IMR-90 (cell line): ENCODE results near the gene PRRG2. TPM values are rescaled to one million over a fixed set of nuclear protein-coding genes. Genes with fewer than 3 reads are reported as not detected.

ENCODE experiments used
- ATAC-seq: fragments of 200-7000 bp; cut with Tn5 transposase; 2 replicates; pipeline ENCODE4 v1.9.1; 2020; ENCODE audit warnings: low read depth, mild to moderate bottlenecking, moderate library complexity
- BruUV-seq: library from RNA; stranded (reverse); fragments of 400-500 nt; replicated peaks from 2 replicates; lab custom pipeline; 2021; lab: Mats Ljungman, UMichigan
- CTCF ChIA-PET: fragments of 300-600 bp; formaldehyde crosslinking; extraction: SDS; loops from one replicate; lab custom pipeline; 2021; ENCODE audit warnings: antibody characterized with exemption; lab: Yijun Ruan, JAX
- POLR2A ChIA-PET: fragments of 300-600 bp; sonication (Branson Sonifier 250); formaldehyde crosslinking; loops from one replicate; lab custom pipeline; 2022; ENCODE audit warnings: antibody characterized with exemption; ENCODE audit not compliant: unreplicated experiment; lab: Charles Lee
- DNase-seq: peaks from one replicate; pipeline ENCODE4 v3.0.0; 2013
- H2AFZ ChIP-seq: replicated peaks from 2 replicates; pipeline ENCODE3; 2013; ENCODE audit warnings: low read length, mild to moderate bottlenecking; ENCODE audit not compliant: poor library complexity
- H2AK5ac ChIP-seq: 2 replicates; pipeline ENCODE4 v1.6.1; 2013; ENCODE audit warnings: low read depth, low read length, inconsistent platforms
- H2AK9ac ChIP-seq: replicated peaks from 2 replicates; pipeline ENCODE3; 2013; ENCODE audit warnings: mild to moderate bottlenecking, low read depth, low read length, moderate library complexity; ENCODE audit not compliant: poor library complexity
- H2BK120ac ChIP-seq: 2 replicates; pipeline ENCODE4 v1.6.1; 2013; ENCODE audit warnings: low read depth, low read length, inconsistent platforms
- H2BK15ac ChIP-seq: 3 replicates; pipeline ENCODE4 v1.6.1; 2013; ENCODE audit warnings: low read depth, low read length, inconsistent platforms
- H2BK20ac ChIP-seq: 2 replicates; pipeline ENCODE4 v1.6.1; 2013; ENCODE audit warnings: low read depth, mild to moderate bottlenecking, inconsistent platforms, low read length, moderate library complexity
- H2BK5ac ChIP-seq: 2 replicates; pipeline ENCODE4 v1.6.1; 2013; ENCODE audit warnings: mild to moderate bottlenecking, low read depth, low read length, inconsistent platforms; ENCODE audit not compliant: poor library complexity, severe bottlenecking
- H3K14ac ChIP-seq: replicated peaks from 2 replicates; pipeline ENCODE4 v1.6.1; 2013; ENCODE audit warnings: low read depth, low read length, inconsistent platforms
- H3K18ac ChIP-seq: 2 replicates; pipeline ENCODE4 v1.6.1; 2013; ENCODE audit warnings: low read depth, low read length, control low read depth
- H3K23ac ChIP-seq: 2 replicates; pipeline ENCODE4 v1.6.1; 2013; ENCODE audit warnings: low read depth, low read length, inconsistent platforms
- H3K27ac ChIP-seq: 2 replicates; pipeline ENCODE4 v1.5.1; 2013; ENCODE audit warnings: mild to moderate bottlenecking, control low read depth, low read length; ENCODE audit not compliant: insufficient read depth
- H3K27me3 ChIP-seq: 2 replicates; pipeline ENCODE4 v1.6.1; 2013; ENCODE audit warnings: low read length; ENCODE audit not compliant: control insufficient read depth, insufficient read depth
- H3K36me3 ChIP-seq: 2 replicates; pipeline ENCODE4 v1.6.1; 2013; ENCODE audit warnings: low read length, mixed read lengths; ENCODE audit not compliant: control insufficient read depth, insufficient read depth
- H3K4ac ChIP-seq: 2 replicates; pipeline ENCODE4 v1.6.1; 2013; ENCODE audit warnings: low read depth, low read length, inconsistent platforms
- H3K4me1 ChIP-seq: 2 replicates; pipeline ENCODE4 v1.6.1; 2013; ENCODE audit warnings: low read length, mixed read lengths; ENCODE audit not compliant: control insufficient read depth, insufficient read depth
- H3K4me2 ChIP-seq: 2 replicates; pipeline ENCODE4 v1.6.1; 2013; ENCODE audit warnings: low read depth, mild to moderate bottlenecking, control low read depth, low read length, moderate library complexity
- H3K4me3 ChIP-seq: 2 replicates; pipeline ENCODE4 v1.5.1; 2013; ENCODE audit warnings: low read depth, mild to moderate bottlenecking, control low read depth, low read length, moderate library complexity; ENCODE audit not compliant: insufficient read depth
- H3K56ac ChIP-seq: 2 replicates; pipeline ENCODE4 v1.6.1; 2013; ENCODE audit warnings: low read length, inconsistent platforms; ENCODE audit not compliant: insufficient read depth; ENCODE audit errors: extremely low read depth
- H3K79me1 ChIP-seq, 2 experiments: 2 replicates each; pipeline ENCODE4 v1.6.1; 2013; ENCODE audit warnings: low read length in 2 of 2, inconsistent platforms in 1 of 2, low read depth in 1 of 2
- H3K9ac ChIP-seq: 2 replicates; pipeline ENCODE4 v1.6.1; 2013; ENCODE audit warnings: low read depth, low read length, control low read depth
- H3K9me1 ChIP-seq: 2 replicates; pipeline ENCODE4 v1.6.1; 2013; ENCODE audit warnings: low read length, inconsistent platforms; ENCODE audit not compliant: insufficient read depth
- H3K9me3 ChIP-seq: 2 replicates; pipeline ENCODE4 v1.6.1; 2013; ENCODE audit warnings: low read length; ENCODE audit not compliant: control insufficient read depth, insufficient read depth
- H4K20me1 ChIP-seq: 2 replicates; pipeline ENCODE4 v1.6.1; 2013; ENCODE audit warnings: low read length, inconsistent platforms; ENCODE audit not compliant: insufficient read depth
- H4K5ac ChIP-seq: 2 replicates; pipeline ENCODE4 v1.6.1; 2013; ENCODE audit warnings: mild to moderate bottlenecking, low read depth, low read length, control low read depth
- H4K8ac ChIP-seq, 2 experiments: 2 replicates each; pipeline ENCODE4 v1.6.1; 2013; ENCODE audit warnings: low read depth in 2 of 2, low read length in 2 of 2, control low read depth in 1 of 2, inconsistent platforms in 1 of 2
- H4K91ac ChIP-seq: 2 replicates; pipeline ENCODE4 v1.6.1; 2013; ENCODE audit warnings: low read depth, low read length, inconsistent platforms; ENCODE audit not compliant: insufficient read depth
- BHLHE40 ChIP-seq: fragments of 150-350 bp; IDR thresholded peaks from 2 replicates; pipeline ENCODE4 v1.6.1; 2016; ENCODE audit warnings: mild to moderate bottlenecking, low read depth, low read length
- CEBPB ChIP-seq: IDR thresholded peaks from 2 replicates; pipeline ENCODE4 v1.6.1; 2012; ENCODE audit warnings: low read depth, low read length, improper control_type of control experiment
- CHD1 ChIP-seq: IDR thresholded peaks from 2 replicates; pipeline ENCODE4 v1.6.1; 2012; ENCODE audit warnings: low read depth, low read length, improper control_type of control experiment
- CTCF ChIP-seq: conservative IDR thresholded peaks from 2 replicates; pipeline ENCODE4 v1.5.1; 2012; ENCODE audit warnings: mild to moderate bottlenecking, low read depth, low read length, improper control_type of control experiment
- ELK1 ChIP-seq: fragments of 150-350 bp; IDR thresholded peaks from 2 replicates; pipeline ENCODE4 v1.6.1; 2016; ENCODE audit warnings: low read depth, mild to moderate bottlenecking, low read length, moderate library complexity, borderline replicate concordance
- FOS ChIP-seq: fragments of 150-350 bp; IDR thresholded peaks from 2 replicates; pipeline ENCODE4 v1.6.1; 2016; ENCODE audit warnings: low read depth, low read length
- MAFK ChIP-seq: IDR thresholded peaks from 2 replicates; pipeline ENCODE4 v1.6.1; 2012; ENCODE audit warnings: low read depth, low read length, improper control_type of control experiment
- MAZ ChIP-seq: IDR thresholded peaks from 2 replicates; pipeline ENCODE4 v1.6.1; 2012; ENCODE audit warnings: low read depth, mild to moderate bottlenecking, low read length, improper control_type of control experiment, moderate library complexity, borderline replicate concordance
- MXI1 ChIP-seq: IDR thresholded peaks from 2 replicates; pipeline ENCODE4 v1.6.1; 2012; ENCODE audit warnings: low read depth, mild to moderate bottlenecking, low read length, moderate library complexity, borderline replicate concordance
- NFE2L2 ChIP-seq: fragments of 150-350 bp; IDR thresholded peaks from 2 replicates; pipeline ENCODE4 v1.6.1; 2016; ENCODE audit warnings: low read depth, mild to moderate bottlenecking, low read length
- POLR2A ChIP-seq: IDR thresholded peaks from 2 replicates; pipeline ENCODE4 v1.6.1; 2012; ENCODE audit warnings: mild to moderate bottlenecking, low read depth, low read length
- RAD21 ChIP-seq: IDR thresholded peaks from 2 replicates; pipeline ENCODE4 v1.6.1; 2012; ENCODE audit warnings: low read length, improper control_type of control experiment
- RCOR1 ChIP-seq: IDR thresholded peaks from 2 replicates; pipeline ENCODE4 v1.6.1; 2012; ENCODE audit warnings: mild to moderate bottlenecking, low read length, improper control_type of control experiment; ENCODE audit not compliant: insufficient replicate concordance
- RFX5 ChIP-seq: IDR thresholded peaks from 2 replicates; pipeline ENCODE4 v1.8.0; 2012; ENCODE audit warnings: low read depth, mild to moderate bottlenecking, low read length, moderate library complexity
- SMC3 ChIP-seq: fragments of 150-350 bp; IDR thresholded peaks from 2 replicates; pipeline ENCODE4 v1.6.1; 2016; ENCODE audit warnings: low read depth, mild to moderate bottlenecking, antibody characterized with exemption, low read length, moderate library complexity
- USF2 ChIP-seq: fragments of 150-350 bp; IDR thresholded peaks from 2 replicates; pipeline ENCODE4 v1.6.1; 2017; ENCODE audit warnings: mild to moderate bottlenecking, antibody characterized with exemption, low read length, low read depth
- WGBS, 2 experiments: methylation state at CpG; one replicate each; pipeline versions ENCODE4 v1.1.5 to v1.1.7; 2013; ENCODE audit warnings: missing lambda C conversion rate in 2 of 2; ENCODE audit not compliant: insufficient read length in 1 of 2; ENCODE audit errors: extremely low coverage in 2 of 2; 5-methylcytosine and 5-hydroxymethylcytosine counted together
- dilution Hi-C: fragments of 300-500 bp; cut with HindIII; formaldehyde crosslinking; loops from one replicate; pipeline ENCODE4 v1.14.3; 2018; ENCODE audit warnings: low sequenced_read_pairs; ENCODE audit not compliant: unreplicated experiment
- in situ Hi-C: fragments of 300-500 bp; cut with MboI; formaldehyde crosslinking; loops from 3 replicates; pipeline ENCODE4 v1.14.3; 2019; ENCODE audit warnings: low sequenced_read_pairs, inconsistent platforms, mixed read lengths
- intact Hi-C: fragments of 100-400 bp; cut with micrococcal nuclease; formaldehyde crosslinking; loops from 2 replicates; pipeline ENCODE4 v1.10.0; 2022
- polyA plus RNA-seq, 3 experiments: library from polyadenylated mRNA; depleted of rRNA; stranded (reverse); fragments of >200 nt; gene quantifications; 2 replicates each; pipeline ENCODE4 v1.2.3, GENCODE V29; 2012; ENCODE audit warnings: low replicate concordance in 1 of 3
- total RNA-seq: library from RNA; depleted of rRNA; stranded (reverse); fragments of >200 nt; gene quantifications from 2 replicates; pipeline ENCODE4 v1.2.3, GENCODE V29; 2012

PRRG2 gene
- total and polyA plus RNA-seq, 2 of the 4 experiments (the other 2 are of a cell fraction) = 0.14 to 0.54 TPM

GRCh38 chr19:49629659-49630058 lies 48.5 kb downstream of the PRRG2 start:
- H2BK15ac ChIP-seq = no peak overlapping the region
- no peak overlapping the region for H3K23ac ChIP-seq
- H2BK5ac ChIP-seq = no peak overlapping the region
- H3K14ac ChIP-seq = no peak overlapping the region
- no peak overlapping the region for H3K9ac ChIP-seq
- ATAC-seq (no peak), DNase-seq (no peak)
- no peaks in the 10 kb centered on the region for H3K27me3 ChIP-seq
- H3K4ac ChIP-seq = no peak overlapping the region
- TF ChIP-seq RFX5 (no peak), MAFK (no peak), CTCF (no peak), FOS (no peak), CHD1 (no peak), SMC3 (no peak), CEBPB (no peak), POLR2A (no peak), MXI1 (no peak), MAZ (no peak), RAD21 (no peak), USF2 (no peak), NFE2L2 (no peak), RCOR1 (no peak), BHLHE40 (no peak), ELK1 (no peak)
- no peak overlapping the region for H3K18ac ChIP-seq
- H4K8ac ChIP-seq = no peak overlapping the region
- no peak overlapping the region for H4K91ac ChIP-seq
- no peak overlapping the region for H3K27ac ChIP-seq
- H2AK5ac ChIP-seq = no peak overlapping the region
- ChIA-PET POLR2A (interaction anchor here (0.7 kb wide), 1 partner anchor 10 kb away, joined by 10 read pairs; no protein-coding TSS in a partner anchor), CTCF (no interaction called here)
- H3K79me1 ChIP-seq = peaks cover 0 to 17% of the 10 kb centered on the region in 2 experiments; a peak in 2 of 4 replicates
- no peaks in the 10 kb centered on the region for H3K9me3 ChIP-seq
- H2AK9ac ChIP-seq = no peak overlapping the region
- H3K4me3 ChIP-seq = no peak overlapping the region
- peaks cover 22% of the 10 kb centered on the region for H3K36me3 ChIP-seq
- 80% methylated on average over 2 of the region's 9 CpGs; no CpG with 5 or more reads in 1 of the 2 experiments for WGBS, 2 experiments
- intact Hi-C loops = no loop called here
- peaks cover 9% of the 10 kb centered on the region; the same call in 1 of the 2 replicates for H3K9me1 ChIP-seq
- dilution Hi-C loops = no loop called here
- no TSS peak for BruUV-seq
- H2AFZ ChIP-seq = no peak overlapping the region
- H3K56ac ChIP-seq = no peak overlapping the region
- no peaks in the 10 kb centered on the region for H4K20me1 ChIP-seq
- no peak overlapping the region for H3K4me2 ChIP-seq
- in situ Hi-C loops = no loop called here
- no peak overlapping the region for H2BK20ac ChIP-seq
- no peak overlapping the region for H2BK120ac ChIP-seq
- peaks cover 2% of the 10 kb centered on the region; the same call in 1 of the 2 replicates for H3K4me1 ChIP-seq
- no peak overlapping the region for H4K5ac ChIP-seq
